MCF 10A (cell line): ENCODE data around the gene RND1. TPM values are rescaled to one million over a fixed set of nuclear protein-coding genes. Genes with fewer than 3 reads are reported as not detected.
A peak's percentile ranks its signal among the peaks of the same experiment; 100 is the strongest.

ENCODE experiments used
- BruUV-seq: library from RNA; stranded (reverse); fragments of 400-500 nt; replicated peaks from 2 replicates; lab custom pipeline; 2021; lab: Mats Ljungman, UMichigan
- CTCF ChIA-PET: fragments of 300-600 bp; sonication (Branson Sonifier 250); formaldehyde crosslinking; extraction: SDS; loops from one replicate; lab custom pipeline; 2021; ENCODE audit warnings: antibody characterized with exemption, inconsistent platforms; lab: Yijun Ruan, JAX
- POLR2A ChIA-PET: fragments of 300-600, 350-650 bp; sonication (Branson Sonifier 250); formaldehyde crosslinking; extraction: SDS; loops from one replicate; lab custom pipeline; 2020; ENCODE audit warnings: antibody characterized with exemption, inconsistent platforms; lab: Yijun Ruan, JAX
- DNase-seq: peaks from one replicate; pipeline ENCODE4 v3.0.0-alpha.2; 2018; ENCODE audit not compliant: unreplicated experiment
- H3K27ac Mint-ChIP-seq: one replicate; pipeline ENCODE4 v1.8.0; 2022; ENCODE audit warnings: mild to moderate bottlenecking, low read depth, mixed read lengths; ENCODE audit not compliant: unreplicated experiment
- H3K27me3 Mint-ChIP-seq: one replicate; pipeline ENCODE4 v1.8.0; 2022; ENCODE audit warnings: mixed read lengths; ENCODE audit not compliant: insufficient read depth, unreplicated experiment
- H3K36me3 Mint-ChIP-seq: one replicate; pipeline ENCODE4 v1.8.0; 2022; ENCODE audit warnings: mild to moderate bottlenecking, moderate library complexity, mixed read lengths; ENCODE audit not compliant: insufficient read depth, unreplicated experiment
- H3K4me1 Mint-ChIP-seq: one replicate; pipeline ENCODE4 v1.8.0; 2022; ENCODE audit warnings: mixed read lengths; ENCODE audit not compliant: insufficient read depth, unreplicated experiment
- H3K4me3 Mint-ChIP-seq: one replicate; pipeline ENCODE4 v1.8.0; 2022; ENCODE audit warnings: mild to moderate bottlenecking, moderate library complexity, mixed read lengths; ENCODE audit not compliant: unreplicated experiment
- H3K9me3 Mint-ChIP-seq: one replicate; pipeline ENCODE4 v1.8.0; 2022; ENCODE audit warnings: mixed read lengths; ENCODE audit not compliant: unreplicated experiment
- intact Hi-C: fragments of 100-400 bp; cut with micrococcal nuclease; formaldehyde crosslinking; loops from 2 replicates; pipeline ENCODE4 v1.14.1; 2022
- total RNA-seq: library from RNA; stranded (reverse); gene quantifications from 2 replicates; pipeline ENCODE4 v1.2.3, GENCODE V29; 2022
- TF ChIP-seq, protein P1 (sequence below): fragments of 200-600 bp; IDR thresholded peaks from one replicate; pipeline ENCODE4 v1.8.0; 2022; ENCODE audit warnings: antibody characterized with exemption, mild to moderate bottlenecking; ENCODE audit not compliant: unreplicated experiment

RND1 gene
- total RNA-seq, 1 experiment from 2014 or later = 1.0 TPM

DNA sequence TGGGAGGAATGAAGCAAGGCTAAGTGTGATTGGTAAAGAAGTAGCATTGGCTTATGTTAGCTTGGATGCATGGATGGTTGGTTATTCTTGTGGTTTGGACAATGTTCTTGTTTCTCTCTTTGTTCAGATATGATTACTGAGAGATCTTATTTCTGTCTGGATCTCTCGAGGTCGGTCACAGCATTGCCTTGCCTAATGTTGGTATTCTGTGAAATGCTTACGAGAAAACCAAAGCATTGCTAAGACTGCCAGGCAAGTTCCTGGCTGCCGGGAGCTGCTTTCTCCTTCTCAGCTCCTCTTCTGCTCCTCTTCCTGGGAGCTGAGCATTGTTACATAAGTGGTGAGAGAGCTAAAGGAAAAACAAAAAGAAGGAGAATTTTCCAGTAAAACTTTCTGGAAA, 7.4 kb upstream of the RND1 start:
- intact Hi-C loops = no loop called here
- Mint-ChIP-seq H3K36me3 (no peaks in the 10 kb centered on the region), H3K27me3 (peaks cover 13% of the 10 kb centered on the region), H3K27ac (no peak overlapping the region), H3K9me3 (no peaks in the 10 kb centered on the region), H3K4me1 (no peaks in the 10 kb centered on the region), H3K4me3 (no peak overlapping the region)
- no TSS peak for BruUV-seq
- CTCF ChIA-PET = interaction anchor here (0.6 to 2.0 kb wide), 5 partner anchors 18 to 241 kb away, joined by 3 to 9 read pairs (median 3); no protein-coding TSS in a partner anchor
- DNase-seq = no peak
- POLR2A ChIA-PET = no interaction called here
- TF ChIP-seq, protein P1, sequence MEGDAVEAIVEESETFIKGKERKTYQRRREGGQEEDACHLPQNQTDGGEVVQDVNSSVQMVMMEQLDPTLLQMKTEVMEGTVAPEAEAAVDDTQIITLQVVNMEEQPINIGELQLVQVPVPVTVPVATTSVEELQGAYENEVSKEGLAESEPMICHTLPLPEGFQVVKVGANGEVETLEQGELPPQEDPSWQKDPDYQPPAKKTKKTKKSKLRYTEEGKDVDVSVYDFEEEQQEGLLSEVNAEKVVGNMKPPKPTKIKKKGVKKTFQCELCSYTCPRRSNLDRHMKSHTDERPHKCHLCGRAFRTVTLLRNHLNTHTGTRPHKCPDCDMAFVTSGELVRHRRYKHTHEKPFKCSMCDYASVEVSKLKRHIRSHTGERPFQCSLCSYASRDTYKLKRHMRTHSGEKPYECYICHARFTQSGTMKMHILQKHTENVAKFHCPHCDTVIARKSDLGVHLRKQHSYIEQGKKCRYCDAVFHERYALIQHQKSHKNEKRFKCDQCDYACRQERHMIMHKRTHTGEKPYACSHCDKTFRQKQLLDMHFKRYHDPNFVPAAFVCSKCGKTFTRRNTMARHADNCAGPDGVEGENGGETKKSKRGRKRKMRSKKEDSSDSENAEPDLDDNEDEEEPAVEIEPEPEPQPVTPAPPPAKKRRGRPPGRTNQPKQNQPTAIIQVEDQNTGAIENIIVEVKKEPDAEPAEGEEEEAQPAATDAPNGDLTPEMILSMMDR = no peak

DNA sequence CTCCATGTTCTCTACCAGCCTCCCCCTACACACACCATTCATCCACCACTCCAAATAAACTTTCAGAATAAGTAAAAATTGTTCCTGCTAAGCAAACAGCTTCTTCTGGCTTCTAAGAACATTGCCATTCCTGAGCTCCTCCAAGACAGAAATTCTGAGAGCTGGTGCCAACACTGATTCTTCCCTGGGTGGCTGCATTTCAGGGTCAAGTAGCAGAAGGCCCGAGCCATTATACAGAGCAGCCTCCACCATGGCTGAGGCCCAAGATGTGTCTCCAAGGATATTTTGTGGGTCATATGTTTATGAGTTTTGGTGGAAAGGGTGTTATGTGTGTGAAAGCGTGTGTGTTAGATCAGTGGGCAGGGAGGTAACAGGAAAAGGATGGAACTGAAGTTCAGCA, 3.5 kb upstream of the RND1 start:
- intact Hi-C loops = no loop called here
- no peaks in the 10 kb centered on the region for H3K36me3 Mint-ChIP-seq
- peaks cover 7% of the 10 kb centered on the region for H3K4me1 Mint-ChIP-seq
- H3K9me3 Mint-ChIP-seq = no peaks in the 10 kb centered on the region
- CTCF ChIA-PET = interaction anchor here (0.6 to 4.7 kb wide), 2 partner anchors 9 to 16 kb away, joined by 3 to 52 read pairs; partner anchors contain the start of gene DDX23
- H3K27me3 Mint-ChIP-seq = peaks cover 13% of the 10 kb centered on the region
- TF ChIP-seq, protein P1 = no peak
- no peak overlapping the region for H3K27ac Mint-ChIP-seq
- BruUV-seq = no TSS peak
- no peak overlapping the region for H3K4me3 Mint-ChIP-seq
- POLR2A ChIA-PET = interaction anchor here (0.6 kb wide), 1 partner anchor 279 kb away, joined by 3 read pairs; no protein-coding TSS in a partner anchor
- no peak for DNase-seq

DNA sequence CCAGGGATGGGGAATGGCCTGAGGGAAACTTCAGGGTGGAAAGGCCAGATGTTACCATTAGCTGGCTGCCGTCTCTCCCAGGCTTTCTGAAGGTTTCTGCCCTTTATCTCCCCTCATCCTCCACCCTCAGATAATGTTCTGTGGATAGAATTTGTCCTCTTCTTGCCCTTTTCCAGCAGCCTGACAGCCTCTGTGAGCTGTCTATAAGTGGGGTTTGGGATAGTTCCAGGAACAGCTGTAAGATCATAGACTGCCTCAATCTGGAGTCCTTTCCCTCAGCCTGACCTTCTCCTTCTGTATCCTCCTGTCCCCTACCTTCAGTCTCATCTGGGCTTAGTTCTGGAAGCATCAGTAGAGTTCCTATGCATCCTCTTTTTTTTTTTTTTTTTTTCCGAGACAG, 2.8 kb upstream of the RND1 start:
- H3K4me3 Mint-ChIP-seq = no peak overlapping the region
- H3K36me3 Mint-ChIP-seq = no peaks in the 10 kb centered on the region
- no peak overlapping the region for H3K27ac Mint-ChIP-seq
- no peaks in the 10 kb centered on the region for H3K9me3 Mint-ChIP-seq
- intact Hi-C loops = no loop called here
- peaks cover 9% of the 10 kb centered on the region for H3K27me3 Mint-ChIP-seq
- TF ChIP-seq, protein P1 = no peak
- H3K4me1 Mint-ChIP-seq = peaks cover 7% of the 10 kb centered on the region
- POLR2A ChIA-PET = interaction anchor here (3.2 to 4.1 kb wide), 2 partner anchors 16 to 88 kb away, joined by 17 to 33 read pairs; partner anchors contain the start of genes ARF3 and DDX23
- DNase-seq = no peak
- CTCF ChIA-PET = interaction anchor here (0.5 to 4.7 kb wide), 3 partner anchors 15 to 720 kb away, joined by 3 to 52 read pairs (median 4); partner anchors contain the start of gene DDX23
- BruUV-seq = no TSS peak

DNA sequence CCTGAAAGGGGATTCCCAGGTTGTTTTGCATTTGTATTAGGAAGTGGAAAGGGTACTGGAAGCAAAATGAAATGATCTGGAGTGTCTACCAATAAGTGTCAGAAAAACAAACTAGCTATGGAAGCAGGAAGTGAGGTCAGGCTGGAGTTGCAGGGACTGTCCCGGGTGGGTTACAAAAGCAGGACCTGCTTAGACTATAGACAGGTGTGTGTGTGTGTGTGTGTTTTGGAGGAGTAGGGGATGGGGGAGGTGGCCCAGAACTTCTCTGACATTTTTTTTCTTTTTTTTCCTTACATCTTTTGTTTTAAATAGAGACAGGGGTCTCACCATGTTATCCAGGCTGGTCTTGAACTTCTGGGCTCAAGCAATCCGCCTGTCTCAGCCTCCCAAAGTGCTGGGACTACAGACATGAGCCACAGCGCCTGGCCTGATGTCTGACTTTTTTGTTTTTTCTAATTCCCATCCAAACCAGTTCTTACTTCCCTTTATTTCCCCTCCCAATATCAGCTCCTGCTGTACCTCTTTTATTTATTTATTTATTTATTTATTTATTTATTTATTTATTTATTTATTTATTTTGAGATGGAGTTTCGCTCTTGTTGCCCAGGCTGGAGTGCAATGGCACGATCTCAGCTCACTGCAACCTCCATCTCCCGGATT, 512 bp upstream of the RND1 start:
- Mint-ChIP-seq H3K27ac (peak overlapping the region; percentile 71), H3K9me3 (no peaks in the 10 kb centered on the region), H3K4me3 (peak overlapping the region; percentile 81), H3K36me3 (no peaks in the 10 kb centered on the region), H3K27me3 (no peaks in the 10 kb centered on the region), H3K4me1 (peaks cover 11% of the 10 kb centered on the region)
- TF ChIP-seq, protein P1 = no peak
- no TSS peak for BruUV-seq
- CTCF ChIA-PET = interaction anchor here (0.7 to 4.7 kb wide), 7 partner anchors 10 to 130 kb away, joined by 3 to 52 read pairs (median 5); partner anchors contain the start of gene DDX23
- intact Hi-C loops = no loop called here
- POLR2A ChIA-PET = interaction anchor here (0.6 to 4.1 kb wide), 9 partner anchors 10 to 322 kb away, joined by 3 to 33 read pairs (median 4); partner anchors contain the start of genes ARF3, DDX23 and KMT2D
- DNase-seq = no peak
